ENCODE data around the gene CLASP2.

DNA sequence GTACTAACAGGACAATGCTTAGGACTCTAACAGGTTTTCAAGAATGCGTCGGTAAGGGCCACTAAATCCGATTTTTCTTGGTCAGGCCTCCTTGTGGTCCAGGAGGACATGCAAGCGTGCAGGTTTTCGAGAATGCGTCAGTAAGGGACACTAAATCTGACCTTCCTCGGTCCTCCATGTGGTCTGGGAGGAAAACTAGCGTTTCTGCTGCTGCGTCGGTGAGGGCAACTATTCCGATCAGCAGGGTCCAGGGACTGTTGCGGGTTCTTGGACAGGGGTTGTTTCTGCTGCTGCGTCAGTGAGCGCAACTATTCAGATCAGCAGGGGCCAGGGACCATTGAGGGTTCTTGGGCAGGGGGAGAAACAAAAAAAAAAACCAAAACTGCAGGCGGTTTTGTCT is 270.1 kb downstream of the CLASP2 start:
- TF ChIP-seq EP300 (IDR thresholded peaks at IDR 0.05), result no peak
- TF ChIP-seq, protein P1, sequence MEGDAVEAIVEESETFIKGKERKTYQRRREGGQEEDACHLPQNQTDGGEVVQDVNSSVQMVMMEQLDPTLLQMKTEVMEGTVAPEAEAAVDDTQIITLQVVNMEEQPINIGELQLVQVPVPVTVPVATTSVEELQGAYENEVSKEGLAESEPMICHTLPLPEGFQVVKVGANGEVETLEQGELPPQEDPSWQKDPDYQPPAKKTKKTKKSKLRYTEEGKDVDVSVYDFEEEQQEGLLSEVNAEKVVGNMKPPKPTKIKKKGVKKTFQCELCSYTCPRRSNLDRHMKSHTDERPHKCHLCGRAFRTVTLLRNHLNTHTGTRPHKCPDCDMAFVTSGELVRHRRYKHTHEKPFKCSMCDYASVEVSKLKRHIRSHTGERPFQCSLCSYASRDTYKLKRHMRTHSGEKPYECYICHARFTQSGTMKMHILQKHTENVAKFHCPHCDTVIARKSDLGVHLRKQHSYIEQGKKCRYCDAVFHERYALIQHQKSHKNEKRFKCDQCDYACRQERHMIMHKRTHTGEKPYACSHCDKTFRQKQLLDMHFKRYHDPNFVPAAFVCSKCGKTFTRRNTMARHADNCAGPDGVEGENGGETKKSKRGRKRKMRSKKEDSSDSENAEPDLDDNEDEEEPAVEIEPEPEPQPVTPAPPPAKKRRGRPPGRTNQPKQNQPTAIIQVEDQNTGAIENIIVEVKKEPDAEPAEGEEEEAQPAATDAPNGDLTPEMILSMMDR (IDR thresholded peaks at IDR 0.05), result no peak
